CD4-positive, alpha-beta T cell (primary cell): ENCODE measurements around the gene GPR153. TPM values are rescaled to one million over a fixed set of nuclear protein-coding genes. Genes with fewer than 3 reads are reported as not detected.

Experiments used
- ATAC-seq: fragments of 200-7000 bp; cut with Tn5 transposase; one replicate; pipeline ENCODE4 v1.10.0; 2022; ENCODE audit warnings: mild to moderate bottlenecking; ENCODE audit not compliant: poor library complexity
- CTCF ChIA-PET: fragments of 350-600 bp; sonication (Branson Sonifier 250); formaldehyde crosslinking; loops from one replicate; lab custom pipeline; 2021; ENCODE audit warnings: antibody characterized with exemption, inconsistent platforms; lab: Charles Lee
- POLR2A ChIA-PET: fragments of 350-600 bp; sonication (Branson Sonifier 250); formaldehyde crosslinking; loops from one replicate; lab custom pipeline; 2021; ENCODE audit warnings: antibody characterized with exemption, inconsistent platforms; lab: Charles Lee
- DNase-seq, 14 experiments: peaks; one replicate each; pipeline ENCODE4 v3.0.0-alpha.2; 2013 to 2020; ENCODE audit warnings: mixed read lengths in 2 of 14
- H3K27ac ChIP-seq, 2 donors: one replicate each; pipeline versions ENCODE4 v1.5.1 to v1.7.0; 2013; ENCODE audit warnings: low read length in 2 of 2, low read depth in 1 of 2, mild to moderate bottlenecking in 1 of 2
- H3K27me3 ChIP-seq, 2 experiments: 1 replicate in 1 of 2; 2 replicates in 1 of 2; pipeline versions ENCODE4 v1.6.1 to v1.7.0; 2013; ENCODE audit warnings: low read length in 2 of 2, control low read depth in 1 of 2, mild to moderate bottlenecking in 1 of 2, moderate library complexity in 1 of 2; ENCODE audit not compliant: insufficient read depth in 2 of 2, control insufficient read depth in 1 of 2
- H3K36me3 ChIP-seq: one replicate; pipeline ENCODE4 v1.6.1; 2013; ENCODE audit warnings: low read length, control low read depth; ENCODE audit not compliant: insufficient read depth
- H3K4me1 ChIP-seq: one replicate; pipeline ENCODE4 v1.6.1; 2013; ENCODE audit warnings: low read length, control low read depth; ENCODE audit not compliant: insufficient read depth
- H3K4me3 ChIP-seq: one replicate; pipeline ENCODE4 v1.5.1; 2013; ENCODE audit warnings: mild to moderate bottlenecking, low read length, moderate library complexity
- H3K9me3 ChIP-seq, 2 experiments: 1 replicate in 1 of 2; 2 replicates in 1 of 2; pipeline versions ENCODE4 v1.6.1 to v1.7.0; 2013; ENCODE audit warnings: low read length in 2 of 2, mild to moderate bottlenecking in 2 of 2, control low read depth in 1 of 2, moderate library complexity in 1 of 2; ENCODE audit not compliant: control insufficient read depth in 1 of 2, insufficient read depth in 1 of 2
- H3K27ac Mint-ChIP-seq: one replicate; pipeline ENCODE4 v1.8.0; 2020; ENCODE audit warnings: mixed read lengths
- H3K27me3 Mint-ChIP-seq: one replicate; pipeline ENCODE4 v1.8.0; 2021; ENCODE audit warnings: mixed read lengths
- H3K36me3 Mint-ChIP-seq: one replicate; pipeline ENCODE4 v1.8.0; 2021; ENCODE audit warnings: low read depth, mixed read lengths
- H3K4me1 Mint-ChIP-seq: one replicate; pipeline ENCODE4 v1.8.0; 2021; ENCODE audit warnings: low read depth, mixed read lengths
- H3K4me3 Mint-ChIP-seq: one replicate; pipeline ENCODE4 v1.8.0; 2020; ENCODE audit warnings: mild to moderate bottlenecking, mixed read lengths
- H3K9me3 Mint-ChIP-seq: one replicate; pipeline ENCODE4 v1.8.0; 2020; ENCODE audit warnings: mixed read lengths
- CTCF ChIP-seq: fragments of 200-600 bp; IDR thresholded peaks from one replicate; pipeline ENCODE4 v1.8.0; 2022; ENCODE audit warnings: antibody characterized with exemption, mild to moderate bottlenecking
- intact Hi-C, 2 experiments: fragments of 100-400 bp; cut with DNase I in 1 of 2; cut with micrococcal nuclease in 1 of 2; formaldehyde crosslinking; loops; one replicate each; pipeline versions ENCODE4 v1.15.1 to v1.9.0; 2023 to 2025; cut with DNase I, micrococcal nuclease
- total RNA-seq, 174 experiments: library from RNA in 2 of 174; stranded (reverse) in 2 of 174; gene quantifications; one replicate each; pipeline ENCODE4 v1.2.3 and lab custom pipeline; 2021 to 2026

GPR153 gene
- total RNA-seq, 2 experiments from 2014 or later = 0.14 to 0.19 TPM

DNA sequence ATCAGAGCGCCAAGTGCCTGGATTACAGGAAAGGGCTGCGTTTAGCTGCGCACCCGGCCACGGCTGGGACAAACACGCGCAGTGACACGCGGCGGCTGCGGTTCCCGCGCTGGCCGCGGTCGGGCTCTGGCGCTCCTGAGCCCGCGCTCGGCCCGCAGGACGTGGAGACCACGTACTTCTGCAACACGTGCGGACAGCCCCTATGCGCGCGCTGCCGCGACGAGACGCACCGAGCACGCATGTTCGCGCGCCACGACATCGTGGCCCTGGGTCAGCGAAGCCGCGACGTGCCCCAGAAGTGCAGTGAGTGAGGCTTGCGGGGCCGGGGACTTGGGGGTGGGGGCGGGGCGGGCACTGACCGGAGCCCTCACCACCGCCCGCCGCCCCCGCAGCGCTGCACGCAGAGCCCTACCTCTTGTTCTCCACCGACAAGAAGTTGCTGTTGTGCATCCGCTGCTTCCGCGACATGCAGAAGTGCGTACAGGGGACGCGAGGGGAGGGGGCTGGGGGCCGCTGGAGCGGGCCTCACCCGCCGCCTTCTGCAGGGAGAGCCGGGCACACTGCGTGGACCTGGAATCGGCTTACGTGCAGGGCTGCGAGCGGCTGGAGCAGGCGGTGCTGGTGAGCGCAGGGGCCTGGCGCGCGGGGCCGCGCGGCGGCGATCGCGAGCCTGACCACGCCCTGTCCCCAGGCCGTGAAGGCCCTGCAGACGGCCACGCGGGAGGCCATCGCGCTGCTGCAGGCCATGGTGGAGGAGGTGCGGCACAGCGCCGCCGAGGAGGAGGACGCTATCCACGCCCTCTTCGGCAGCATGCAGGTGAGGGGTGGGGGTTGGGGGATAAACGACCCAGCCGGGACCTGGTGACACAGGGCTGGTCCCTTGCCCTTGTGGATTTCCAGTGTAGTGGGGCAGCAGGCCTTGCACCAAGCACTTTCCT is 51.9 kb downstream of the GPR153 start:
- H3K4me1 Mint-ChIP-seq = peaks cover 13% of the 10 kb centered on the region
- peak; percentile 37 for TF ChIP-seq CTCF
- intact Hi-C loops = loop anchor here in 1 of 2 experiments (10.0 kb wide), 2 partner anchors 184 to 496 kb away; partner anchors contain the start of gene DNAJC11
- Histone ChIP-seq H3K27ac (no peak overlapping the region), H3K36me3 (no peaks in the 10 kb centered on the region), H3K4me1 (peaks cover 41% of the 10 kb centered on the region), H3K4me3 (peak overlapping the region; percentile 34), H3K9me3 (no peaks in the 10 kb centered on the region), H3K27me3 (peaks cover 13 to 37% of the 10 kb centered on the region in 2 experiments)
- ATAC-seq (peak; percentile 16), DNase-seq (peak in 4 of 14 experiments; percentile 20 to 65 (median 40))
- peaks cover 27% of the 10 kb centered on the region for H3K27me3 Mint-ChIP-seq
- no peaks in the 10 kb centered on the region for H3K36me3 Mint-ChIP-seq
- H3K9me3 Mint-ChIP-seq = no peaks in the 10 kb centered on the region
- H3K4me3 Mint-ChIP-seq = peak overlapping the region; percentile 67
- CTCF ChIA-PET = interaction anchor here (1.3 kb wide), 1 partner anchor 10 kb away, joined by 4 read pairs; the partner anchor contains the start of gene RPL22
- H3K27ac Mint-ChIP-seq = no peak overlapping the region
- POLR2A ChIA-PET = interaction anchor here (0.6 to 1.1 kb wide), 2 partner anchors 9 to 314 kb away, joined by 3 read pairs; partner anchors contain the start of gene RPL22

DNA sequence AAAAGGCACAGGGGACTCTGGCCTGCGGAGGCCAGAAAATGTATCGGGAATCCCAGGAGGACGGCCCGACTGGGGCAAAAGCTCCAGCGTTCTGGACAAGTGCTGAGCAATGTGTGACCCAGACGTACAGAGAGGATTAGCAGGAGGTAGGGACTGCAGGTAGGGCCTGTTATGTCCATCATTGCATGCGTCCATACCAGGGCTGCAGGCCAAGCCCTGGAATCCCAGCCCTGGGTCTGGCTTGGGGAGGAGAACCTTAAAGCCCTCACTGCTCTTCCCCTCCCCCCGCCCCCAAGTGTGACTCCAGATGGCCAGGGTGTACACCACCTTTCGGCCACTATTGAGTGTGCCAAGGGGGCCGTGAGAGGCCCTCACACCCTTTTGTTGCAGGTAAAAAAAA is 53.0 kb downstream of the GPR153 start:
- no peak for TF ChIP-seq CTCF
- Mint-ChIP-seq H3K9me3 (no peaks in the 10 kb centered on the region), H3K4me3 (peak overlapping the region; percentile 25), H3K36me3 (no peaks in the 10 kb centered on the region), H3K27me3 (peaks cover 20% of the 10 kb centered on the region), H3K27ac (no peak overlapping the region), H3K4me1 (peaks cover 13% of the 10 kb centered on the region)
- POLR2A ChIA-PET = interaction anchor here (0.6 kb wide), 1 partner anchor 315 kb away, joined by 3 read pairs; no protein-coding TSS in a partner anchor
- H3K9me3 ChIP-seq = no peaks in the 10 kb centered on the region
- intact Hi-C loops = loop anchor here in 1 of 2 experiments (10.0 kb wide), 2 partner anchors 183 to 497 kb away; partner anchors contain the start of gene DNAJC11
- peaks cover 13 to 37% of the 10 kb centered on the region in 2 experiments for H3K27me3 ChIP-seq
- ATAC-seq (no peak), DNase-seq (no peak)
- no peak overlapping the region for H3K27ac ChIP-seq
- CTCF ChIA-PET = interaction anchor here (1.3 kb wide), 1 partner anchor 9 kb away, joined by 4 read pairs; the partner anchor contains the start of gene RPL22
- H3K4me3 ChIP-seq = no peak overlapping the region
- H3K36me3 ChIP-seq = no peaks in the 10 kb centered on the region
- H3K4me1 ChIP-seq = peaks cover 41% of the 10 kb centered on the region

- Histone ChIP-seq H3K4me3 (no peak overlapping the region), H3K27ac (no peak overlapping the region), H3K4me1 (peaks cover 41% of the 10 kb centered on the region), H3K27me3 (peaks cover 13 to 37% of the 10 kb centered on the region in 2 experiments), H3K9me3 (no peaks in the 10 kb centered on the region), H3K36me3 (no peaks in the 10 kb centered on the region)
- Mint-ChIP-seq H3K4me1 (peaks cover 13% of the 10 kb centered on the region), H3K27me3 (peaks cover 15% of the 10 kb centered on the region), H3K4me3 (peak overlapping the region; percentile 62), H3K36me3 (no peaks in the 10 kb centered on the region), H3K9me3 (no peaks in the 10 kb centered on the region), H3K27ac (no peak overlapping the region)
- ChIA-PET CTCF (no interaction called here), POLR2A (interaction anchor here (1.8 kb wide), 1 partner anchor 29 kb away, joined by 5 read pairs; the partner anchor contains the start of gene ICMT)
- DNase-seq = no peak
- intact Hi-C loops = loop anchor here in 1 of 2 experiments (10.0 kb wide), 2 partner anchors 182 to 498 kb away; partner anchors contain the start of gene DNAJC11
- TF ChIP-seq CTCF = no peak
- no peak for ATAC-seq
These were observed 53.6 kb downstream of the GPR153 start for GRCh38 chr1:6207075-6207885.
